SHP77 treated with DMSO at 0.1 percent for 48 hours (cell line): ENCODE results near the gene PMPCA.
A peak's percentile ranks its signal among the peaks of the same experiment; 100 is the strongest.
"Not testable (repeated sequence)": the region's sequence is repeated elsewhere in the genome, so short reads cannot be mapped to it uniquely, and the experiment has no call there.

ENCODE experiments used
- DNase-seq: peaks from one replicate; lab custom pipeline; 2025; lab: John Stamatoyannopoulos, UW

Gene PMPCA

GRCh38 chr9:136394312-136395019, 16.0 kb upstream of the PMPCA start:
- DNase-seq = no peak

GRCh38 chr9:136395020-136395340, 15.5 kb upstream of the PMPCA start:
- no peak for DNase-seq

- DNase-seq = no peak
Measured at GRCh38 chr9:136395345-136396218, 14.9 kb upstream of the PMPCA start.

GRCh38 chr9:136396219-136396515, 14.3 kb upstream of the PMPCA start:
- no peak for DNase-seq

GRCh38 chr9:136397643-136398042, 12.8 kb upstream of the PMPCA start:
- DNase-seq = no peak

GRCh38 chr9:136398286-136398685, 12.2 kb upstream of the PMPCA start:
- no peak for DNase-seq

GRCh38 chr9:136399176-136400037, 11.1 kb upstream of the PMPCA start:
- no peak for DNase-seq

- peak; percentile 58 for DNase-seq
Measured at GRCh38 chr9:136400038-136400834, 10.2 kb upstream of the PMPCA start, which contains the start of gene SNAPC4. Gene SNAPC4 (minus strand): TSS chr9:136400170. CDS start chr9:136398428, 1,742 bp downstream.

- DNase-seq = no peak
Measured at GRCh38 chr9:136401173-136401922, 9.1 kb upstream of the PMPCA start.

- DNase-seq = no peak
Measured at GRCh38 chr9:136402067-136402466, 8.4 kb upstream of the PMPCA start.

- DNase-seq = no peak
Measured at GRCh38 chr9:136403538-136403914, 6.9 kb upstream of the PMPCA start.

- DNase-seq = no peak
Measured at GRCh38 chr9:136403915-136404800, 6.3 kb upstream of the PMPCA start.

- DNase-seq = no peak
Measured at GRCh38 chr9:136404801-136405136, 5.7 kb upstream of the PMPCA start.

- DNase-seq = no peak
Measured at GRCh38 chr9:136405481-136405880, 5.0 kb upstream of the PMPCA start.

GRCh38 chr9:136405904-136406303, 4.6 kb upstream of the PMPCA start:
- DNase-seq = not testable (repeated sequence)

GRCh38 chr9:136407061-136407460, 3.4 kb upstream of the PMPCA start:
- DNase-seq = not testable (repeated sequence)

GRCh38 chr9:136407911-136408310, 2.5 kb upstream of the PMPCA start:
- DNase-seq = no peak

- DNase-seq = no peak
Measured at GRCh38 chr9:136409557-136410455, 652 bp upstream of the PMPCA start.

- DNase-seq = no peak
Measured at GRCh38 chr9:136411378-136411777, 920 bp downstream of the PMPCA start.
